Naive thymus-derived CD4-positive, alpha-beta T cell (primary cell): ENCODE results near the gene CLASP1. TPM values are rescaled to one million over a fixed set of nuclear protein-coding genes. Genes with fewer than 3 reads are reported as not detected.
A peak's percentile ranks its signal among the peaks of the same experiment; 100 is the strongest.

Source experiments
- ATAC-seq: fragments of 150-1000 bp; cut with Tn5 transposase; 2 replicates; pipeline ENCODE4 v1.10.0; 2021; ENCODE audit warnings: mild to moderate bottlenecking, moderate library complexity
- CTCF ChIA-PET: fragments of 350-600 bp; sonication (Branson Sonifier 250); formaldehyde crosslinking; loops from one replicate; lab custom pipeline; 2021; ENCODE audit warnings: antibody characterized with exemption; lab: Charles Lee
- POLR2A ChIA-PET: fragments of 350-600 bp; sonication (Branson Sonifier 250); formaldehyde crosslinking; loops from one replicate; lab custom pipeline; 2021; ENCODE audit warnings: antibody characterized with exemption, inconsistent platforms; lab: Charles Lee
- DNase-seq, 9 donors: peaks; one replicate each; pipeline versions ENCODE4 v3.0.0 to v3.0.0-alpha.2; 2020 to 2022; ENCODE audit warnings: mixed read lengths in 1 of 9
- H3K27ac ChIP-seq: one replicate; pipeline ENCODE4 v1.7.0; 2013; ENCODE audit warnings: mild to moderate bottlenecking, low read depth, low read length, moderate library complexity
- H3K27me3 ChIP-seq, 2 donors: one replicate each; pipeline ENCODE4 v1.7.0; 2013; ENCODE audit warnings: low read length in 2 of 2, mild to moderate bottlenecking in 2 of 2, moderate library complexity in 2 of 2; ENCODE audit not compliant: control insufficient read depth in 2 of 2, insufficient read depth in 2 of 2
- H3K36me3 ChIP-seq, 3 experiments: 1 replicate in 2 of 3; 2 replicates in 1 of 3; pipeline ENCODE4 v1.7.0; 2013; ENCODE audit warnings: low read length in 3 of 3, mild to moderate bottlenecking in 3 of 3, moderate library complexity in 1 of 3; ENCODE audit not compliant: insufficient read depth in 3 of 3, control insufficient read depth in 2 of 3
- H3K4me1 ChIP-seq, 2 donors: one replicate each; pipeline ENCODE4 v1.7.0; 2013; ENCODE audit warnings: low read length in 2 of 2, mild to moderate bottlenecking in 2 of 2, moderate library complexity in 1 of 2; ENCODE audit not compliant: control insufficient read depth in 2 of 2, insufficient read depth in 2 of 2
- H3K4me3 ChIP-seq: 2 replicates; pipeline ENCODE4 v1.7.0; 2013; ENCODE audit warnings: mild to moderate bottlenecking, low read length
- H3K9me3 ChIP-seq, 3 experiments: 1 replicate in 2 of 3; 2 replicates in 1 of 3; pipeline ENCODE4 v1.7.0; 2013; ENCODE audit warnings: low read length in 3 of 3; ENCODE audit not compliant: control insufficient read depth in 2 of 3
- H3K27ac Mint-ChIP-seq, 9 donors: one replicate each; pipeline ENCODE4 v1.8.0; 2020 to 2022; ENCODE audit warnings: mixed read lengths in 9 of 9, mild to moderate bottlenecking in 8 of 9, moderate library complexity in 5 of 9, inconsistent platforms in 2 of 9
- H3K27me3 Mint-ChIP-seq, 5 donors: one replicate each; pipeline ENCODE4 v1.8.0; 2021 to 2022; ENCODE audit warnings: mixed read lengths in 5 of 5, mild to moderate bottlenecking in 1 of 5
- H3K36me3 Mint-ChIP-seq, 5 donors: one replicate each; pipeline ENCODE4 v1.8.0; 2020 to 2022; ENCODE audit warnings: mixed read lengths in 5 of 5, mild to moderate bottlenecking in 3 of 5, inconsistent platforms in 1 of 5
- H3K4me1 Mint-ChIP-seq, 7 donors: one replicate each; pipeline ENCODE4 v1.8.0; 2020 to 2022; ENCODE audit warnings: mixed read lengths in 7 of 7, mild to moderate bottlenecking in 3 of 7, inconsistent platforms in 1 of 7
- H3K4me3 Mint-ChIP-seq, 10 donors: one replicate each; pipeline ENCODE4 v1.8.0; 2020 to 2022; ENCODE audit warnings: mild to moderate bottlenecking in 10 of 10, mixed read lengths in 10 of 10, moderate library complexity in 6 of 10, inconsistent platforms in 2 of 10
- H3K9me3 Mint-ChIP-seq, 11 donors: one replicate each; pipeline ENCODE4 v1.8.0; 2020 to 2022; ENCODE audit warnings: mixed read lengths in 11 of 11, mild to moderate bottlenecking in 4 of 11, inconsistent platforms in 1 of 11, moderate library complexity in 1 of 11
- intact Hi-C, 2 donors: fragments of 100-400 bp; cut with micrococcal nuclease; formaldehyde crosslinking; loops; one replicate each; pipeline ENCODE4 v1.15.1; 2023
- polyA plus RNA-seq, 2 donors: library from polyadenylated mRNA; unstranded; fragments of 300-500 nt; fragmentation: Illumina TruSeq; gene quantifications; one replicate each; pipeline ENCODE4 v1.2.3, GENCODE V29; 2021
- total RNA-seq, 6 experiments: library from RNA in 5 of 6; stranded (reverse) in 5 of 6; gene quantifications; 1 replicate in 5 of 6; 2 replicates in 1 of 6; pipeline ENCODE4 v1.2.3 and lab custom pipeline; 2021 to 2026

Gene CLASP1
- total and polyA plus RNA-seq, 7 experiments from 2014 or later = 13.8 to 76.3 (median 61.6) TPM

GRCh38 chr2:121387591-121388325, 261.5 kb downstream of the CLASP1 start:
- Mint-ChIP-seq H3K27ac (no peak overlapping the region), H3K9me3 (no peaks in the 10 kb centered on the region), H3K4me1 (no peaks in the 10 kb centered on the region), H3K4me3 (no peak overlapping the region), H3K36me3 (peaks cover 0 to 42% (median 22%) of the 10 kb centered on the region in 5 donors), H3K27me3 (no peaks in the 10 kb centered on the region)
- intact Hi-C loops = no loop called here
- ATAC-seq (no peak), DNase-seq (no peak)
- Histone ChIP-seq H3K9me3 (no peaks in the 10 kb centered on the region), H3K4me3 (no peak overlapping the region), H3K36me3 (peaks cover 14 to 47% (median 18%) of the 10 kb centered on the region in 3 experiments), H3K27ac (no peak overlapping the region), H3K4me1 (no peaks in the 10 kb centered on the region), H3K27me3 (no peaks in the 10 kb centered on the region)
- CTCF ChIA-PET = no interaction called here
- POLR2A ChIA-PET = no interaction called here

- CTCF ChIA-PET = no interaction called here
- peaks cover 14 to 57% (median 18%) of the 10 kb centered on the region in 3 experiments for H3K36me3 ChIP-seq
- POLR2A ChIA-PET = no interaction called here
Measured at GRCh38 chr2:121386707-121387106, 262.6 kb downstream of the CLASP1 start.

GRCh38 chr2:121386102-121386501, 263.2 kb downstream of the CLASP1 start:
- no peak for ATAC-seq
- Mint-ChIP-seq H3K4me3 (no peak overlapping the region), H3K9me3 (no peaks in the 10 kb centered on the region), H3K27me3 (no peaks in the 10 kb centered on the region), H3K4me1 (no peaks in the 10 kb centered on the region), H3K36me3 (peaks cover 3 to 51% (median 22%) of the 10 kb centered on the region in 5 donors), H3K27ac (peak overlapping the region in 1 of 9 donors; percentile 10)
- no peak overlapping the region for H3K4me3 ChIP-seq
- no peak overlapping the region for H3K27ac ChIP-seq
- DNase-seq = no peak
- no peaks in the 10 kb centered on the region for H3K9me3 ChIP-seq
- intact Hi-C loops = no loop called here
- H3K27me3 ChIP-seq = no peaks in the 10 kb centered on the region
- H3K36me3 ChIP-seq = peaks cover 14 to 63% (median 22%) of the 10 kb centered on the region in 3 experiments
- CTCF ChIA-PET = interaction anchor here (0.6 kb wide), 1 partner anchor 200 kb away, joined by 4 read pairs; no protein-coding TSS in a partner anchor
- H3K4me1 ChIP-seq = no peaks in the 10 kb centered on the region
- POLR2A ChIA-PET = no interaction called here

More at GRCh38 chr2:121386707-121387106, 262.6 kb downstream of the CLASP1 start:
- H3K27ac Mint-ChIP-seq = no peak overlapping the region
- H3K27ac ChIP-seq = no peak overlapping the region
- no peaks in the 10 kb centered on the region for H3K9me3 ChIP-seq
- no peak for DNase-seq
- no peaks in the 10 kb centered on the region for H3K27me3 Mint-ChIP-seq
- no peaks in the 10 kb centered on the region for H3K4me1 Mint-ChIP-seq
- no peak overlapping the region for H3K4me3 ChIP-seq
- no peaks in the 10 kb centered on the region for H3K9me3 Mint-ChIP-seq
- no peak for ATAC-seq
- H3K4me1 ChIP-seq = no peaks in the 10 kb centered on the region
- H3K27me3 ChIP-seq = no peaks in the 10 kb centered on the region
- intact Hi-C loops = no loop called here
- H3K4me3 Mint-ChIP-seq = no peak overlapping the region
- peaks cover 2 to 50% (median 22%) of the 10 kb centered on the region in 5 donors for H3K36me3 Mint-ChIP-seq

GRCh38 chr2:121382744-121383143, 266.5 kb downstream of the CLASP1 start:
- POLR2A ChIA-PET = no interaction called here
- DNase-seq (no peak), ATAC-seq (no peak)
- Histone ChIP-seq H3K27me3 (no peaks in the 10 kb centered on the region), H3K4me1 (no peaks in the 10 kb centered on the region), H3K9me3 (no peaks in the 10 kb centered on the region), H3K27ac (no peak overlapping the region), H3K36me3 (peaks cover 13 to 71% (median 29%) of the 10 kb centered on the region in 3 experiments), H3K4me3 (no peak overlapping the region)
- Mint-ChIP-seq H3K27me3 (no peaks in the 10 kb centered on the region), H3K4me1 (peaks cover 0 to 2% (median 0%) of the 10 kb centered on the region in 7 donors), H3K36me3 (peaks cover 11 to 74% (median 43%) of the 10 kb centered on the region in 5 donors), H3K4me3 (no peak overlapping the region), H3K27ac (peak overlapping the region in 2 of 9 donors; percentile 19 to 35), H3K9me3 (no peaks in the 10 kb centered on the region)
- intact Hi-C loops = no loop called here
- CTCF ChIA-PET = no interaction called here

DNA sequence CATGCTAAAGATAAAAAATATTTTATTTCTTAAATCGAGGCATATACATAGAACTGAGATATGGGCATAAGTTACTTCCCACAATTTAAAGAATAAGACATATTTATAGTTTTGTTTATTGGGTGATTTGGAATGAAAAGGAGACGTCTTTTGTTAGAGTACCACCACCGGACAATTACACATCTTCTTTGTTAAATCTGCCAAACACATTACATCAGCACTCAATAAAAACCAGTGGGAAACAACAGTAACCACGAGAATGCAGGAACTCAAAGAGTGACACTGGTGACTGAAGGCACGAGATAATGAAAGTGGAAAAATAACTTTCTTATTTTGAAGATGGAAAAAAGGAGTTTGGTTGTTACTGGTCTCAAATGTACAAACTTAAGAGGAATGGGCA, 271.6 kb downstream of the CLASP1 start:
- DNase-seq (no peak), ATAC-seq (no peak)
- Histone ChIP-seq H3K27me3 (no peaks in the 10 kb centered on the region), H3K9me3 (no peaks in the 10 kb centered on the region), H3K27ac (no peak overlapping the region), H3K36me3 (peaks cover 3 to 73% (median 10%) of the 10 kb centered on the region in 3 experiments), H3K4me1 (no peaks in the 10 kb centered on the region), H3K4me3 (no peak overlapping the region)
- ChIA-PET CTCF (interaction anchor here (0.7 kb wide), 1 partner anchor 369 kb away, joined by 3 read pairs; no protein-coding TSS in a partner anchor), POLR2A (no interaction called here)
- intact Hi-C loops = no loop called here
- no peaks in the 10 kb centered on the region for H3K27me3 Mint-ChIP-seq
- peaks cover 0 to 10% (median 0%) of the 10 kb centered on the region in 7 donors for H3K4me1 Mint-ChIP-seq
- peak overlapping the region in 2 of 9 donors; percentile 6 to 23 for H3K27ac Mint-ChIP-seq
- H3K9me3 Mint-ChIP-seq = no peaks in the 10 kb centered on the region
- no peak overlapping the region for H3K4me3 Mint-ChIP-seq
- H3K36me3 Mint-ChIP-seq = peaks cover 21 to 85% (median 51%) of the 10 kb centered on the region in 5 donors

DNA sequence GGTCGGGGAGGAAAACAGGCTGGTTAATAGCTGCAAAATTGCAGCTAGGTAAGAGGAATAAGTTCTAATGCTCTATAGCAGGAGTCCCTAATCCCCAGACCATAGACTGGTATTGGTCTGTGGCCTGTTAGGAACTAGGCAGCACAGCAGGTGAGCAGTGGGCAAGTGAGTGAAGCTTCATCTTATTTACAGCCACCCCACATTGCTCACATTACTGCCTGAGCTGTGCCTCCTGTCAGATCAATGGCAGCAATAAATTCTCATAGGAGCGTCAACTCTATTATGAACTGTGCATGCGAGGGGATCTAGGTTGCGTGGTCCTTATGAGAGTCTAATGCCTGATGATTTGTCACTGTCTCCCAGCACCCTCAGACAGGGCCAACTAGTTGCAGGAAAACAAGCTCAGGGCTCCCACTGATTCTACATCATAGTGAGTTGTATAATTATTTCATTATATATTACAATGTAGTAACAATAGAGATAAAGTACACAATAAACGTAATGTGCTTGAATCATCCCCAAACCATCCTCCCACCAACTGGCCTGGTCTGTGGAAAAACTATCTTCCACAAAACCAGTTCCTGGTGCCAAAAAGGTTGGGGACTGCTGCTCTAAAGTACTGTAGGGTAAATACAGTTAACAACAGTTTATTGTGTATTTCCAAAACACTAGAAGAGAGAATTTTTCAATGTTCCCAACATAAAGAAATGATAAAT, 272.6 kb downstream of the CLASP1 start:
- Mint-ChIP-seq H3K4me3 (no peak overlapping the region), H3K27ac (no peak overlapping the region), H3K4me1 (peaks cover 0 to 10% (median 0%) of the 10 kb centered on the region in 7 donors), H3K27me3 (no peaks in the 10 kb centered on the region), H3K36me3 (peaks cover 18 to 84% (median 59%) of the 10 kb centered on the region in 5 donors), H3K9me3 (no peaks in the 10 kb centered on the region)
- Histone ChIP-seq H3K36me3 (peaks cover 3 to 67% (median 10%) of the 10 kb centered on the region in 3 experiments), H3K9me3 (no peaks in the 10 kb centered on the region), H3K27ac (no peak overlapping the region), H3K4me1 (no peaks in the 10 kb centered on the region), H3K4me3 (no peak overlapping the region), H3K27me3 (no peaks in the 10 kb centered on the region)
- ChIA-PET POLR2A (no interaction called here), CTCF (no interaction called here)
- no peak for ATAC-seq
- intact Hi-C loops = no loop called here
- no peak for DNase-seq
